Right atrium auricular region (tissue), 2 donors: ENCODE measurements around the gene ARHGAP11B. TPM values are rescaled to one million over a fixed set of nuclear protein-coding genes. Genes with fewer than 3 reads are reported as not detected.
"Not testable (repeated sequence)": the region's sequence is repeated elsewhere in the genome, so short reads cannot be mapped to it uniquely, and the experiment has no call there.

Experiments used
- DNase-seq: peaks from one replicate; pipeline ENCODE4 v3.0.0-alpha.2; 2019; ENCODE audit warnings: low spot score
- H3K27ac ChIP-seq, 2 donors: fragments of 200-600 bp; sonication (generic); 1 replicate in 1 of 2; 2 replicates in 1 of 2; pipeline ENCODE4 v1.5.1; 2016 to 2019
- H3K27me3 ChIP-seq, 2 donors: fragments of 200-600 bp; sonication (generic); one replicate each; pipeline versions ENCODE4 v1.5.1 to v1.6.0; 2017 to 2019
- H3K36me3 ChIP-seq: fragments of 200-600 bp; sonication (generic); one replicate; pipeline ENCODE4 v1.5.1; 2016
- H3K4me1 ChIP-seq, 2 donors: fragments of 200-600 bp; sonication (generic); one replicate each; pipeline versions ENCODE4 v1.5.1 to v1.6.0; 2017 to 2019
- H3K4me3 ChIP-seq, 2 donors: fragments of 200-600 bp; sonication (generic); 1 replicate in 1 of 2; 2 replicates in 1 of 2; pipeline ENCODE4 v1.5.1; 2017 to 2019; ENCODE audit warnings: mild to moderate bottlenecking in 1 of 2, moderate library complexity in 1 of 2
- H3K9me3 ChIP-seq, 2 donors: fragments of 200-600 bp; sonication (generic); one replicate each; pipeline ENCODE4 v1.5.1; 2019
- total RNA-seq, 2 donors: library from RNA; depleted of rRNA; stranded (reverse); fragments of >200 nt; gene quantifications; one replicate each; pipeline ENCODE4 v1.1.0, GENCODE V29; 2016

The ARHGAP11B gene

DNA sequence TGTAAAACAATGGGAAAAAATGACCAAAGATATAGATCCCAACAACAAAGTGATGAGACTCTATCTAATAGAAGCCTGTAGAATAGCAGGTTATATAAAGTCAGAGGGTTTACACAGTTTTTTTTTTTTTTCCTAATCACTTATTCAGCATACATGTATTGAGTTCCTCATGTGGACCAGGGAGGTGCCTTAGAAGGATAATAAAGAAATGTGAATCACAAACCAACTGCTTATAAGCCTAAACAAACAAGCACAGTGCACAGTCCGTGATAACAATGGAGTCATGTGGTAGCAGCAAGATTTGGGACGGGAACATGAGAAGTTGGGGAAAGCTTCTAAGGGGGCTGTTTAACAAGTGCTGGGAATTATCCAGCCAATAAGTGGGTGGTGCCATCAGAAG lies 60.7 kb downstream of the ARHGAP11B start:
- H3K27me3 ChIP-seq, H3K36me3 ChIP-seq, H3K4me1 ChIP-seq, H3K9me3 ChIP-seq, H3K27ac ChIP-seq, H3K4me3 ChIP-seq, DNase-seq: not testable (repeated sequence)

Other genes starting within 250 kb of the ARHGAP11B start
- 1 to 10 TPM in 1 of 2 donors, under 1 TPM in 1; 0.43 to 1.2 TPM for gene CHRFAM7A, start 232.6 kb upstream of the ARHGAP11B start, total RNA-seq
- 1 to 10 TPM; 2.3 to 2.6 TPM for gene GOLGA8R, start 211.9 kb upstream of the ARHGAP11B start, total RNA-seq
- 1 to 10 TPM in 1 of 2 donors, under 1 TPM in 1; 0.70 to 1.2 TPM for gene GOLGA8Q, start 74.1 kb upstream of the ARHGAP11B start, total RNA-seq
- under 1 TPM in 1 of 2 donors, not detected in 1; 0.35 TPM for gene GOLGA8H, start 22.1 kb upstream of the ARHGAP11B start, total RNA-seq